T-cell (primary cell): ENCODE data around the gene ZW10. TPM values are rescaled to one million over a fixed set of nuclear protein-coding genes. Genes with fewer than 3 reads are reported as not detected.

Source experiments
- total RNA-seq, 35 experiments: library from RNA in 6 of 35; stranded (reverse) in 6 of 35; fragments of 120-200 nt in 1 of 35; gene quantifications; one replicate each; pipeline versions ENCODE4 v1.2.1 to v1.2.4 and lab custom pipeline; 2013 to 2026

ZW10 gene
- total RNA-seq, 5 donors from 2014 or later (not counting 1 experiment from before 2014, with no cell fraction given), result 6.7 to 8.7 (median 8.4) TPM

Other genes starting within 250 kb of the ZW10 start
- gene TMPRSS5, start 67.4 kb downstream of the ZW10 start, total RNA-seq, result 1 to 10 TPM in 3 of 5 donors, under 1 TPM in 2; 0.76 to 1.7 (median 1.2) TPM
- gene CLDN25, start 6.1 kb upstream of the ZW10 start, total RNA-seq, result not detected
- 10 to 100 TPM; 16.8 to 28.5 (median 22.9) TPM for gene USP28, start 101.9 kb upstream of the ZW10 start, total RNA-seq
- not detected for gene HTR3B, start 131.1 kb upstream of the ZW10 start, total RNA-seq
- under 1 TPM in 1 of 5 donors, not detected in 4; 0.13 TPM for gene HTR3A, start 201.4 kb upstream of the ZW10 start, total RNA-seq